ENCODE results near the gene PCBP1.

- TF ChIP-seq CTCF (IDR thresholded peaks at IDR 0.05 in 8 of 11, conservative IDR thresholded peaks at IDR 0.05 in 3 of 11) (no peak), POLR2A (IDR thresholded peaks at IDR 0.05) (no peak), POLR2AphosphoS5 (IDR thresholded peaks at IDR 0.05) (peak in 1 of 3 donors; percentile 31)
These were observed 3.7 kb upstream of the PCBP1 start for GRCh38 chr2:70083344-70084156.
